Right lobe of liver (tissue), 4 donors: ENCODE data around the gene CALHM5.

Experiments used
- CTCF ChIP-seq, 4 donors: fragments of 200-600 bp in 3 of 4; fragments of 450-650 bp in 1 of 4; IDR thresholded peaks; one replicate each; pipeline versions ENCODE4 v1.5.1 to v1.8.0; 2016 to 2022; ENCODE audit warnings: antibody characterized with exemption in 4 of 4, mild to moderate bottlenecking in 2 of 4
- POLR2A ChIP-seq: fragments of 450-650 bp; IDR thresholded peaks from one replicate; pipeline ENCODE4 v1.6.1; 2017; ENCODE audit warnings: antibody characterized with exemption, mild to moderate bottlenecking
- donor health status: DM: no; HTN: no; CAD: no.
- donor health status: DM: no; HTN: no; CAD: no.
- donor health status: DM: no; HTN: yes; CAD: no.

GRCh38 chr6:116485559-116486184, 25.8 kb upstream of the CALHM5 start:
- no peak for TF ChIP-seq CTCF (IDR thresholded peaks at IDR 0.05)
- TF ChIP-seq POLR2A: no peak
